Esophagus squamous epithelium (tissue), 5 donors: ENCODE results near the gene EDEM1. TPM values are rescaled to one million over a fixed set of nuclear protein-coding genes. Genes with fewer than 3 reads are reported as not detected.
"Not testable (repeated sequence)": the region's sequence is repeated elsewhere in the genome, so short reads cannot be mapped to it uniquely, and the experiment has no call there.

Experiments used
- DNase-seq: peaks from one replicate; lab custom pipeline; 2025; lab: John Stamatoyannopoulos, UW
- H3K27ac ChIP-seq, 4 donors: fragments of 200-600 bp; sonication (generic); one replicate each; pipeline ENCODE4 v1.5.1; 2016 to 2019; ENCODE audit warnings: mild to moderate bottlenecking in 1 of 4
- H3K27me3 ChIP-seq, 4 donors: fragments of 200-600 bp; sonication (generic); 1 replicate in 3 of 4; 2 replicates in 1 of 4; pipeline versions ENCODE4 v1.5.1 to v1.6.0; 2017 to 2021; ENCODE audit warnings: antibody characterized with exemption in 1 of 4
- H3K36me3 ChIP-seq, 3 donors: fragments of 200-600 bp; sonication (generic); one replicate each; pipeline ENCODE4 v1.5.1; 2016 to 2019
- H3K4me1 ChIP-seq, 3 donors: fragments of 200-600 bp; sonication (generic); one replicate each; pipeline ENCODE4 v1.5.1; 2017 to 2019
- H3K4me3 ChIP-seq, 4 donors: fragments of 200-600 bp; sonication (generic); 1 replicate in 3 of 4; 2 replicates in 1 of 4; pipeline ENCODE4 v1.5.1; 2016 to 2019; ENCODE audit warnings: mild to moderate bottlenecking in 2 of 4, moderate library complexity in 1 of 4
- H3K9me3 ChIP-seq, 3 donors: fragments of 200-600 bp; sonication (generic); one replicate each; pipeline ENCODE4 v1.5.1; 2016 to 2019
- POLR2A ChIP-seq, 4 donors: fragments of 450-650 bp; IDR thresholded peaks; one replicate each; pipeline ENCODE4 v1.6.1; 2017; ENCODE audit warnings: antibody characterized with exemption in 4 of 4, mild to moderate bottlenecking in 4 of 4, moderate library complexity in 3 of 4
- WGBS, 2 donors: methylation state at CpG; one replicate each; pipeline ENCODE4 v1.1.5; 2018; 5-methylcytosine and 5-hydroxymethylcytosine counted together
- intact Hi-C: fragments of 100-400 bp; cut with DNase I; formaldehyde crosslinking; loops from one replicate; pipeline ENCODE4 v1.15.0; 2022
- total RNA-seq, 4 donors: library from RNA; depleted of rRNA; stranded (reverse); fragments of >200 nt; gene quantifications; one replicate each; pipeline ENCODE4 v1.1.0, GENCODE V29; 2016
- TF ChIP-seq, protein P1 (sequence below), 6 experiments: fragments of 450-650 bp in 4 of 6; fragments of 200-600 bp in 2 of 6; sonication (generic) in 2 of 6; IDR thresholded peaks; one replicate each; pipeline ENCODE4 v1.5.1; 2016 to 2019; ENCODE audit warnings: antibody characterized with exemption in 6 of 6, mild to moderate bottlenecking in 4 of 6, moderate library complexity in 4 of 6
- donor health status: DM: yes; HTN: yes; CAD: no.

EDEM1 gene
- total RNA-seq, 4 donors from 2014 or later, result 25.0 to 56.6 (median 40.2) TPM

DNA sequence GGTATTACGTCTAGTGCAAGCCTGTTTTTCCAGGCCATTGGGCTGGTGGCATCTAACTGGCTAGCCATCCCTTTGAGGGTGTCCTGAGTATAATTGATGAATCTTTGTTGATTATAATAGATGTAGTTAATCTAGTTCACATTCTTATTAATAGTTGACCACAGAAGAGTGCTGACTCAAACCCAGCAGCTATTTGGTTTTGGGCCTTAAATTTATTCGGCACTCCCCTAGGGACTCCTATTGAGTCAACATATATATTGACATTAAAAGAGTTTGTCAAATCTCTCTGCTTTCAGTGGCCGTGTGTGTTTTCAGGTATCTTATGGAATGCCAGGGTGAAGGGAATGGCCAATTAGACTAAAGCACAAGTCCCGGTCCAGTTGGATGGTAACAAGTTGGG lies 45.7 kb upstream of the EDEM1 start:
- Histone ChIP-seq H3K4me3 (no peak overlapping the region), H3K4me1 (peaks cover 13 to 87% (median 47%) of the 10 kb centered on the region in 3 donors), H3K9me3 (no peaks in the 10 kb centered on the region), H3K27ac (no peak overlapping the region), H3K27me3 (no peaks in the 10 kb centered on the region), H3K36me3 (peaks cover 0 to 15% (median 0%) of the 10 kb centered on the region in 3 donors)
- DNase-seq, result no peak
- TF ChIP-seq, protein P1, sequence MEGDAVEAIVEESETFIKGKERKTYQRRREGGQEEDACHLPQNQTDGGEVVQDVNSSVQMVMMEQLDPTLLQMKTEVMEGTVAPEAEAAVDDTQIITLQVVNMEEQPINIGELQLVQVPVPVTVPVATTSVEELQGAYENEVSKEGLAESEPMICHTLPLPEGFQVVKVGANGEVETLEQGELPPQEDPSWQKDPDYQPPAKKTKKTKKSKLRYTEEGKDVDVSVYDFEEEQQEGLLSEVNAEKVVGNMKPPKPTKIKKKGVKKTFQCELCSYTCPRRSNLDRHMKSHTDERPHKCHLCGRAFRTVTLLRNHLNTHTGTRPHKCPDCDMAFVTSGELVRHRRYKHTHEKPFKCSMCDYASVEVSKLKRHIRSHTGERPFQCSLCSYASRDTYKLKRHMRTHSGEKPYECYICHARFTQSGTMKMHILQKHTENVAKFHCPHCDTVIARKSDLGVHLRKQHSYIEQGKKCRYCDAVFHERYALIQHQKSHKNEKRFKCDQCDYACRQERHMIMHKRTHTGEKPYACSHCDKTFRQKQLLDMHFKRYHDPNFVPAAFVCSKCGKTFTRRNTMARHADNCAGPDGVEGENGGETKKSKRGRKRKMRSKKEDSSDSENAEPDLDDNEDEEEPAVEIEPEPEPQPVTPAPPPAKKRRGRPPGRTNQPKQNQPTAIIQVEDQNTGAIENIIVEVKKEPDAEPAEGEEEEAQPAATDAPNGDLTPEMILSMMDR (IDR thresholded peaks at IDR 0.05), result no peak
- intact Hi-C loops, result no loop called here
- 84 to 85% methylated on average over 4 of the region's 4 CpGs for WGBS, 2 donors

DNA sequence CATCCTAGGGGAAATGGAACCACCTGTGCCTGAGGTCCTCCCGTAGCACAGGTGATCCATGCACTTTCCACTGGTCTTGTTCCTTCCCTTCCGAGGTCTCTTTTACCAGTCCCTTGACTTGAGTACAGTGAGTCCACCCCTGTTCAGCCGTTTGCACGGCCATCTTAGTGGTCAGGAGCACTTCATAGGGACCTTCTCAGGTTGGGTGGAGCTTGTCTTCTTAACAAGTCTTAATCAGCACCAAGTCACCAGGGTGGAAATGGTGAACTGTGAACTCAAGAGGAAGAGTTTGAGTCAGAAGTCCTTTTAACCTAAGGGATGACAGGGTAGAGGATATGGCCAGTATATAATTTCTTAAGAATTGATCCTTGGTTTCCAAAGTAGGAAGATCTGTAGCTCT lies 44.0 kb upstream of the EDEM1 start:
- intact Hi-C loops, result no loop called here
- Histone ChIP-seq H3K4me3 (no peak overlapping the region), H3K36me3 (peaks cover 0 to 15% (median 0%) of the 10 kb centered on the region in 3 donors), H3K27me3 (no peaks in the 10 kb centered on the region), H3K27ac (peak overlapping the region in 2 of 4 donors; percentile 56 to 66), H3K4me1 (peaks cover 3 to 80% (median 37%) of the 10 kb centered on the region in 3 donors), H3K9me3 (no peaks in the 10 kb centered on the region)
- 91 to 100% methylated on average over 4 of the region's 4 CpGs for WGBS, 2 donors
- TF ChIP-seq, protein P1 (IDR thresholded peaks at IDR 0.05), result no peak
- no peak for TF ChIP-seq POLR2A (IDR thresholded peaks at IDR 0.05)
- DNase-seq, result no peak

DNA sequence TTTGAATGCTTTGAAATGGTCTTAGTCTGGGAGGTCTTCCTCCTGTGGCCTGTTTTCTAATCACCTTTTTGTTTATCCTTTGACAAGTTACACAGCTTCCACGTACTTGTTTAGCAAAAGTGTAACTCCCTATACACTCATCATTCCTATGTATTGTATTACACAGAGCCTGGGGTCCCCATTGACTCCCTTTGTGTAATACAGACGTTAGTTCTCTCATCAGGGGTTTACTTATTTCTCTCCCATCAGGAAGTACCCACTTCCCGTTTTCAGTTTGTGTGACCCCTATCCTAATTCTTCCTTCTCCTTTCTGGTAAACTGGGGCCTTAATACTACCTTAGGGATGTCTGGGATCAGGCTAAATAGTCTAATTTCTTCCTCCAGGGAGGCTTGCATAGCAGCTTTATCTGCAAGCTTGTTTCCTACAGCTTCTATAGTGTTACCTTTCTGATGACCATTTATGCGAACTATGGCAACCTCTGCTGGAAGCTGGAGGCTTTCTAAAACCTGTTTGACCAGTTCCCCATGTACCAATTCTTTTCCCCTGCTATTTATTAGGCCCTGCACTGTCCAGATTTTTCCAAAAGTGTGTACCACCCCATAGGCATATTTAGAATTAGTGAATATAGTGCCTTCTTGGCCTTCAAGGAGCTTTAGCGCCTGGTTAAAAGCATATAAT lies 43.1 kb upstream of the EDEM1 start:
- peak overlapping the region in 2 of 4 donors; percentile 56 to 66 for H3K27ac ChIP-seq
- no peak for DNase-seq

DNA sequence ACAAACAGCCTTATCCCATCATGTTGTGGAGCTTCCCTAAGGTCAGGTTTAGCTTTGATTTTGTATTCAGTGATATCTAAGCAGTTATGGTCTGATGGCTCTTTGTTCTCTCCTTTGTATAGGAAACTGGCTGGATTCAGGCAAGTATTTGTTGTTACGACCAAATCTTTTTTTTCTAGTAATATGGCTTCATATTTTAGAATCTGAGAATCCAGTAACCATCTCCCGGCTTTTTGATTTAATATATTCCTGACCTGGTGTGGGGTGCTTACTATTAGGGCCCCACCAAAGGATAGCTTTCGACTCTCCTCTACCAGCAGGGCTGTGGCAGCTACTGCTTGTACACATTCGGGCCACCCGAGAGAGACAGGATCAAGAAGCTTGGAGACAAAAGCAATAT lies 42.4 kb upstream of the EDEM1 start:
- peaks cover 3 to 79% (median 24%) of the 10 kb centered on the region in 3 donors for H3K4me1 ChIP-seq
- H3K27me3 ChIP-seq, result no peaks in the 10 kb centered on the region
- intact Hi-C loops, result no loop called here
- H3K4me3 ChIP-seq, result no peak overlapping the region
- peaks cover 0 to 15% (median 0%) of the 10 kb centered on the region in 3 donors for H3K36me3 ChIP-seq
- TF ChIP-seq POLR2A (IDR thresholded peaks at IDR 0.05), result no peak
- TF ChIP-seq, protein P1 (IDR thresholded peaks at IDR 0.05), result no peak
- no peak for DNase-seq
- H3K27ac ChIP-seq, result peak overlapping the region in 2 of 4 donors; percentile 56 to 66
- 66 to 77% methylated on average over 5 of the region's 5 CpGs for WGBS, 2 donors
- no peaks in the 10 kb centered on the region for H3K9me3 ChIP-seq

More for the DNA sequence above, 43.1 kb upstream of the EDEM1 start:
- intact Hi-C loops, result no loop called here
- Histone ChIP-seq H3K27me3 (no peaks in the 10 kb centered on the region), H3K36me3 (peaks cover 0 to 15% (median 0%) of the 10 kb centered on the region in 3 donors), H3K4me3 (no peak overlapping the region), H3K4me1 (peaks cover 3 to 80% (median 29%) of the 10 kb centered on the region in 3 donors), H3K9me3 (no peaks in the 10 kb centered on the region)
- no peak for TF ChIP-seq POLR2A (IDR thresholded peaks at IDR 0.05)
- TF ChIP-seq, protein P1 (IDR thresholded peaks at IDR 0.05), result peak in 1 of 6 experiments; percentile 10
- 63 to 74% methylated on average over 5 of the region's 5 CpGs for WGBS, 2 donors

DNA sequence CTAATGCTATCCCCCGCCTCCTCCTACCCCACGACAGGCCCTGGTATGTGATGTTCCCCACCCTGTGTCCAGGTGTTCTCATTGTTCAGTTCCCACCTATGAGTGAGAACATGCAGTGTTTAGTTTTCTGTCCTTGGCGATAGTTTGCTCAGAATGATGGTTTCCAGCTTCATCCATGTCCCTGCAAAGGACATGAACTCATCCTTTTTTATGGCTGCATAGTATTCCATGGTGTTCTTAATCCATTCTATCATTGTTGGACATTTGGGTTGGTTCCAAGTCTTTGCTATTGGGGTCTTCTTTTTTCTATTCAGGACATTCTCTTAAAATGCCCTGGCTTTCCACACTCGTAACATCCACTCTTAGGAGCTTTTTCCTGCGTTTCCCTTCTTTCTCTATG lies 40.4 kb upstream of the EDEM1 start:
- DNase-seq, intact Hi-C loops: not testable (repeated sequence)

More for the DNA sequence above, 40.4 kb upstream of the EDEM1 start:
- peaks cover 3 to 79% (median 21%) of the 10 kb centered on the region in 3 donors for H3K4me1 ChIP-seq
- not testable (repeated sequence) for H3K4me3 ChIP-seq, H3K9me3 ChIP-seq, H3K27ac ChIP-seq, H3K27me3 ChIP-seq
- 95 to 98% methylated on average over 5 of the region's 5 CpGs for WGBS, 2 donors
- H3K36me3 ChIP-seq, result peaks cover 0 to 10% (median 0%) of the 10 kb centered on the region in 3 donors
